HEK293 (cell line): ENCODE measurements around the gene LFNG.

Experiments used
- CTCF ChIA-PET: fragments of 350-600 bp; formaldehyde crosslinking; extraction: SDS; loops from one replicate; lab custom pipeline; 2021; ENCODE audit warnings: antibody characterized with exemption; lab: Yijun Ruan, JAX
- POLR2A ChIA-PET: fragments of 300-600 bp; formaldehyde crosslinking; extraction: SDS; loops from one replicate; lab custom pipeline; 2020; ENCODE audit warnings: antibody characterized with exemption, inconsistent platforms; lab: Yijun Ruan, JAX
- H3K27ac ChIP-seq: fragments of 200-500 bp; sonication (Bioruptor generic); 2 replicates; pipeline ENCODE4 v1.5.1; 2014; ENCODE audit warnings: low read depth, low read length, control low read depth, inconsistent platforms; ENCODE audit errors: extremely low read depth
- H3K36me3 ChIP-seq, 2 experiments: fragments of 200-500 bp in 1 of 2; sonication (Bioruptor generic) in 1 of 2; 1 replicate in 1 of 2; 2 replicates in 1 of 2; pipeline ENCODE4 v1.5.1; 2014 to 2017; ENCODE audit warnings: inconsistent platforms in 2 of 2, low read length in 2 of 2; ENCODE audit not compliant: control insufficient read depth in 2 of 2, insufficient read depth in 1 of 2
- H3K4me1 ChIP-seq: fragments of 200-500 bp; sonication (Bioruptor generic); 2 replicates; pipeline ENCODE4 v1.5.1; 2014; ENCODE audit warnings: mild to moderate bottlenecking, low read length, inconsistent platforms; ENCODE audit not compliant: control insufficient read depth, insufficient read depth
- H3K4me3 ChIP-seq: 2 replicates; pipeline ENCODE4 v1.5.1; 2011; ENCODE audit warnings: low read depth, mild to moderate bottlenecking, control low read depth, low read length, moderate library complexity
- H3K9me3 ChIP-seq: fragments of 200-500 bp; sonication (Bioruptor generic); 2 replicates; pipeline ENCODE4 v1.5.1; 2014; ENCODE audit warnings: low read depth, low read length, inconsistent platforms; ENCODE audit not compliant: control insufficient read depth, insufficient read depth
- AEBP2 ChIP-seq: fragments of 450-650 bp; formaldehyde crosslinking; IDR thresholded peaks from 2 replicates; pipeline ENCODE4 v1.5.1; 2016; ENCODE audit warnings: missing biosample characterization, missing genetic modification characterization, borderline replicate concordance
- GLI4 ChIP-seq: fragments of 450-650 bp; formaldehyde crosslinking; IDR thresholded peaks from 2 replicates; pipeline ENCODE4 v1.5.1; 2016; ENCODE audit warnings: missing biosample characterization, missing genetic modification characterization
- GLIS1 ChIP-seq: fragments of 450-650 bp; formaldehyde crosslinking; IDR thresholded peaks from 2 replicates; pipeline ENCODE4 v1.5.1; 2016; ENCODE audit warnings: missing biosample characterization, missing genetic modification characterization
- GLIS2 ChIP-seq: fragments of 450-650 bp; formaldehyde crosslinking; IDR thresholded peaks from 2 replicates; pipeline ENCODE4 v1.5.1; 2016; ENCODE audit warnings: missing biosample characterization, missing genetic modification characterization
- OSR2 ChIP-seq: fragments of 450-650 bp; formaldehyde crosslinking; IDR thresholded peaks from 2 replicates; pipeline ENCODE4 v1.5.1; 2016; ENCODE audit warnings: missing biosample characterization, missing genetic modification characterization
- PRDM4 ChIP-seq: fragments of 450-650 bp; formaldehyde crosslinking; IDR thresholded peaks from 2 replicates; pipeline ENCODE4 v1.5.1; 2017; ENCODE audit warnings: missing biosample characterization, missing genetic modification characterization
- YY1 ChIP-seq: fragments of 450-650 bp; formaldehyde crosslinking; IDR thresholded peaks from 2 replicates; pipeline ENCODE4 v1.5.1; 2018; ENCODE audit warnings: missing biosample characterization, missing genetic modification characterization
- ZBTB21 ChIP-seq: fragments of 450-650 bp; formaldehyde crosslinking; IDR thresholded peaks from 2 replicates; pipeline ENCODE4 v1.5.1; 2017; ENCODE audit warnings: missing biosample characterization, missing genetic modification characterization
- ZBTB7A ChIP-seq: fragments of 450-650 bp; formaldehyde crosslinking; IDR thresholded peaks from 2 replicates; pipeline ENCODE4 v1.5.1; 2016; ENCODE audit warnings: low read depth, missing biosample characterization, missing genetic modification characterization
- ZEB2 ChIP-seq: fragments of 450-650 bp; formaldehyde crosslinking; IDR thresholded peaks from 2 replicates; pipeline ENCODE4 v1.5.1; 2016; ENCODE audit warnings: missing biosample characterization, missing genetic modification characterization
- ZIC2 ChIP-seq: fragments of 450-650 bp; formaldehyde crosslinking; IDR thresholded peaks from 2 replicates; pipeline ENCODE4 v1.5.1; 2016; ENCODE audit warnings: missing biosample characterization, missing genetic modification characterization
- ZNF112 ChIP-seq: fragments of 450-650 bp; formaldehyde crosslinking; IDR thresholded peaks from 2 replicates; pipeline ENCODE4 v1.5.0; 2017; ENCODE audit warnings: missing biosample characterization, missing genetic modification characterization
- ZNF174 ChIP-seq: fragments of 450-650 bp; formaldehyde crosslinking; IDR thresholded peaks from 2 replicates; pipeline ENCODE4 v1.5.0; 2017; ENCODE audit warnings: missing biosample characterization, mild to moderate bottlenecking, missing genetic modification characterization
- ZNF184 ChIP-seq: fragments of 450-650 bp; IDR thresholded peaks from 2 replicates; pipeline ENCODE4 v1.5.1; 2018; ENCODE audit warnings: missing biosample characterization, mild to moderate bottlenecking, missing genetic modification characterization
- ZNF211 ChIP-seq: fragments of 450-650 bp; formaldehyde crosslinking; IDR thresholded peaks from 2 replicates; pipeline ENCODE4 v1.5.1; 2016; ENCODE audit warnings: low read depth, missing biosample characterization, missing genetic modification characterization
- ZNF350 ChIP-seq: fragments of 450-650 bp; formaldehyde crosslinking; IDR thresholded peaks from 2 replicates; pipeline ENCODE4 v1.5.0; 2017; ENCODE audit warnings: missing biosample characterization, mild to moderate bottlenecking, missing genetic modification characterization
- ZNF354C ChIP-seq: fragments of 450-650 bp; formaldehyde crosslinking; IDR thresholded peaks from 2 replicates; pipeline ENCODE4 v1.5.1; 2016; ENCODE audit warnings: missing biosample characterization, missing genetic modification characterization, low read depth, borderline replicate concordance
- ZNF366 ChIP-seq: fragments of 450-650 bp; formaldehyde crosslinking; conservative IDR thresholded peaks from 2 replicates; pipeline ENCODE4 v1.5.1; 2016; ENCODE audit warnings: missing biosample characterization, missing genetic modification characterization
- ZNF423 ChIP-seq: fragments of 450-650 bp; formaldehyde crosslinking; IDR thresholded peaks from 2 replicates; pipeline ENCODE4 v1.5.1; 2016; ENCODE audit warnings: missing biosample characterization, missing genetic modification characterization
- ZNF433 ChIP-seq: fragments of 450-650 bp; formaldehyde crosslinking; IDR thresholded peaks from 2 replicates; pipeline ENCODE4 v1.5.1; 2016; ENCODE audit warnings: missing biosample characterization, missing genetic modification characterization, low read depth
- ZNF501 ChIP-seq: fragments of 450-650 bp; formaldehyde crosslinking; IDR thresholded peaks from 2 replicates; pipeline ENCODE4 v1.5.1; 2016; ENCODE audit warnings: missing biosample characterization, missing genetic modification characterization
- ZNF521 ChIP-seq: fragments of 450-650 bp; formaldehyde crosslinking; IDR thresholded peaks from 2 replicates; pipeline ENCODE4 v1.5.1; 2017; ENCODE audit warnings: missing biosample characterization, mild to moderate bottlenecking, missing genetic modification characterization
- ZNF555 ChIP-seq: fragments of 450-650 bp; formaldehyde crosslinking; conservative IDR thresholded peaks from 2 replicates; pipeline ENCODE4 v1.5.1; 2017; ENCODE audit warnings: missing biosample characterization, mild to moderate bottlenecking, missing genetic modification characterization, inconsistent platforms
- ZNF561 ChIP-seq: fragments of 450-650 bp; IDR thresholded peaks from 2 replicates; pipeline ENCODE4 v1.5.1; 2018; ENCODE audit warnings: missing biosample characterization, missing genetic modification characterization, borderline replicate concordance
- ZNF707 ChIP-seq: fragments of 450-650 bp; formaldehyde crosslinking; IDR thresholded peaks from 2 replicates; pipeline ENCODE4 v1.5.1; 2016; ENCODE audit warnings: missing biosample characterization, missing genetic modification characterization
- ZNF768 ChIP-seq: fragments of 450-650 bp; formaldehyde crosslinking; IDR thresholded peaks from 2 replicates; pipeline ENCODE4 v1.5.1; 2018; ENCODE audit warnings: missing biosample characterization, mild to moderate bottlenecking, missing genetic modification characterization
- ZNF843 ChIP-seq: fragments of 450-650 bp; formaldehyde crosslinking; IDR thresholded peaks from 2 replicates; pipeline ENCODE4 v1.5.1; 2016; ENCODE audit warnings: missing biosample characterization, missing genetic modification characterization

Gene LFNG

DNA sequence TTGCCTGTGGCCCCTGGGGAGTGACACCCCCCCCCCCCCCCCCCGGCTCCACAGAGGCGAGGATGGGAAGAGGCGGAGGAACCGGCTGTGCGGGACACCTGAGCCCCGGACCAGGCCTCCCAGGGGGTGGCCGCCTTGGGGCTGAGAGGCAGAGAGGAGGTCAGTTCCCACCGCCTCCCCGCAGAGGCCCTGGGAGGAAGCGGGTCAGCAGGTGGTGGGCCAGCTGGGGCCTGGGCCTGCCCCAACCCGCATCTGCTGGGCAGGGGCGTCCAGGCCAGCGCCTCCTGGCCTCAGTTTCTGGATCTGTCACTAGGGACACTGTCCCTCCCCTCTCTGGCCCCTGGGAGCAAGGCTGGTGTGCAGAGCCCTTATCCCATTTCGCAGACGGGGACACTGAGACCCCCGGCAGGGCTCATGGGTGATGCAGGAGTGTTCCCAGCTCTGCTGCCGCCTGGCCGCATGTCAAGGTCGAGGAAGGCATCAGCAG, 14.6 kb upstream of the LFNG start:
- CTCF ChIA-PET = no interaction called here
- TF ChIP-seq GLIS2 (tag by site-specific recombination) = 0 out of 2 replicates have a peak, but pooled peaks have one; percentile 18
- no peak for TF ChIP-seq PRDM4
- no peak for TF ChIP-seq ZNF112 (tag by site-specific recombination)
- no peak for TF ChIP-seq ZNF211 (tag by site-specific recombination)
- TF ChIP-seq ZNF366 (tag by site-specific recombination) = no peak
- TF ChIP-seq ZBTB21 (tag by site-specific recombination) = no peak
- no peak for TF ChIP-seq ZNF423 (tag by site-specific recombination)
- TF ChIP-seq ZIC2 = peak; percentile 79
- TF ChIP-seq ZNF433 (tag by site-specific recombination) = no peak
- peak; percentile 61 for TF ChIP-seq GLIS1 (tag by site-specific recombination)
- TF ChIP-seq ZNF707 (tag by site-specific recombination) = no peak
- no peak for TF ChIP-seq OSR2 (tag by site-specific recombination)
- TF ChIP-seq, all 188 proteins: peak for 3
- H3K9me3 ChIP-seq = no peaks in the 10 kb centered on the region
- no peaks in the 10 kb centered on the region for H3K36me3 ChIP-seq
- H3K27ac ChIP-seq = no peak overlapping the region
- POLR2A ChIA-PET = no interaction called here
- H3K4me1 ChIP-seq = no peaks in the 10 kb centered on the region; the same call in 1 of the 2 replicates
- H3K4me3 ChIP-seq = no peak overlapping the region

- H3K9me3 ChIP-seq = no peaks in the 10 kb centered on the region
- no peaks in the 10 kb centered on the region; the same call in 1 of the 2 replicates for H3K4me1 ChIP-seq
- POLR2A ChIA-PET = no interaction called here
- TF ChIP-seq ZNF350 (tag by site-specific recombination) (no peak), ZNF174 (tag by site-specific recombination) (no peak), ZNF184 (tag by site-specific recombination) (no peak), ZEB2 (tag by site-specific recombination) (no peak), ZNF423 (tag by site-specific recombination) (no peak), ZNF768 (no peak), GLIS1 (tag by site-specific recombination) (no peak), ZNF561 (tag by site-specific recombination) (no peak), GLI4 (no peak), ZNF354C (tag by site-specific recombination) (no peak), PRDM4 (no peak), ZNF501 (tag by site-specific recombination) (no peak), ZNF555 (no peak), YY1 (no peak), AEBP2 (tag by site-specific recombination) (no peak), ZNF843 (no peak), ZNF521 (tag by site-specific recombination) (no peak), ZBTB7A (tag by site-specific recombination) (no peak)
- TF ChIP-seq, all 188 proteins: peak for 0
- no peak overlapping the region for H3K27ac ChIP-seq
- no peak overlapping the region for H3K4me3 ChIP-seq
- H3K36me3 ChIP-seq = no peaks in the 10 kb centered on the region
- CTCF ChIA-PET = interaction anchor here (0.6 kb wide), 1 partner anchor 10 kb away, joined by 4 read pairs; no protein-coding TSS in a partner anchor
Measured at GRCh38 chr7:2505401-2505800, 14.2 kb upstream of the LFNG start.
